Suprapubic skin (tissue), 4 donors: ENCODE measurements around the gene ATP12A. TPM values are rescaled to one million over a fixed set of nuclear protein-coding genes. Genes with fewer than 3 reads are reported as not detected.

Experiments
- DNase-seq, 2 donors: peaks; one replicate each; pipeline ENCODE4 v3.0.0-alpha.2; 2019; ENCODE audit warnings: low spot score in 2 of 2
- H3K27ac ChIP-seq: fragments of 200-600 bp; sonication (generic); one replicate; pipeline ENCODE4 v1.5.1; 2019
- H3K27me3 ChIP-seq: fragments of 200-600 bp; sonication (generic); one replicate; pipeline ENCODE4 v1.5.1; 2019
- H3K36me3 ChIP-seq: fragments of 200-600 bp; sonication (generic); one replicate; pipeline ENCODE4 v1.5.1; 2019
- H3K4me1 ChIP-seq: fragments of 200-600 bp; sonication (generic); one replicate; pipeline ENCODE4 v1.5.1; 2019
- H3K4me3 ChIP-seq: fragments of 200-600 bp; sonication (generic); one replicate; pipeline ENCODE4 v1.5.1; 2019; ENCODE audit warnings: mild to moderate bottlenecking
- H3K9me3 ChIP-seq: fragments of 200-600 bp; sonication (generic); one replicate; pipeline ENCODE4 v1.5.1; 2019
- CTCF ChIP-seq, 2 donors: fragments of 200-600 bp in 1 of 2; fragments of 450-650 bp in 1 of 2; sonication (generic) in 1 of 2; IDR thresholded peaks; one replicate each; pipeline ENCODE4 v1.5.1; 2016 to 2019; ENCODE audit warnings: antibody characterized with exemption in 2 of 2, mild to moderate bottlenecking in 1 of 2, moderate library complexity in 1 of 2
- EP300 ChIP-seq: sonication (generic); formaldehyde crosslinking; IDR thresholded peaks from one replicate; pipeline ENCODE4 v1.6.1; 2017; ENCODE audit warnings: antibody characterized with exemption
- POLR2A ChIP-seq, 2 donors: fragments of 450-650 bp; IDR thresholded peaks; one replicate each; pipeline ENCODE4 v1.6.1; 2017; ENCODE audit warnings: antibody characterized with exemption in 2 of 2, mild to moderate bottlenecking in 2 of 2, moderate library complexity in 2 of 2
- POLR2AphosphoS5 ChIP-seq, 3 donors: sonication (generic); formaldehyde crosslinking; IDR thresholded peaks; one replicate each; pipeline ENCODE4 v1.6.1; 2017; ENCODE audit warnings: antibody characterized with exemption in 3 of 3
- WGBS: methylation state at CpG from one replicate; pipeline ENCODE4 v1.1.5; 2018; 5-methylcytosine and 5-hydroxymethylcytosine counted together
- total RNA-seq, 4 donors: library from RNA; depleted of rRNA; stranded (reverse); fragments of >200 nt; gene quantifications; one replicate each; pipeline ENCODE4 v1.1.0, GENCODE V29; 2016

ATP12A gene
- total RNA-seq, 4 donors from 2014 or later: 0.24 to 21.6 (median 5.6) TPM

GRCh38 chr13:24740014-24740890 is 60.0 kb downstream of the ATP12A start:
- no peak overlapping the region for H3K27ac ChIP-seq
- H3K27me3 ChIP-seq: peaks cover 29% of the 10 kb centered on the region
- no peak for TF ChIP-seq EP300
- TF ChIP-seq POLR2A (IDR thresholded peaks at IDR 0.05): no peak
- no peak for TF ChIP-seq CTCF (IDR thresholded peaks at IDR 0.05)
- no peak for TF ChIP-seq POLR2AphosphoS5 (IDR thresholded peaks at IDR 0.05)
- no peaks in the 10 kb centered on the region for H3K36me3 ChIP-seq
- no peak for DNase-seq
- H3K9me3 ChIP-seq: no peaks in the 10 kb centered on the region
- no peaks in the 10 kb centered on the region for H3K4me1 ChIP-seq
- no peak overlapping the region for H3K4me3 ChIP-seq
- 85% methylated on average over 6 of the region's 12 CpGs for WGBS

DNA sequence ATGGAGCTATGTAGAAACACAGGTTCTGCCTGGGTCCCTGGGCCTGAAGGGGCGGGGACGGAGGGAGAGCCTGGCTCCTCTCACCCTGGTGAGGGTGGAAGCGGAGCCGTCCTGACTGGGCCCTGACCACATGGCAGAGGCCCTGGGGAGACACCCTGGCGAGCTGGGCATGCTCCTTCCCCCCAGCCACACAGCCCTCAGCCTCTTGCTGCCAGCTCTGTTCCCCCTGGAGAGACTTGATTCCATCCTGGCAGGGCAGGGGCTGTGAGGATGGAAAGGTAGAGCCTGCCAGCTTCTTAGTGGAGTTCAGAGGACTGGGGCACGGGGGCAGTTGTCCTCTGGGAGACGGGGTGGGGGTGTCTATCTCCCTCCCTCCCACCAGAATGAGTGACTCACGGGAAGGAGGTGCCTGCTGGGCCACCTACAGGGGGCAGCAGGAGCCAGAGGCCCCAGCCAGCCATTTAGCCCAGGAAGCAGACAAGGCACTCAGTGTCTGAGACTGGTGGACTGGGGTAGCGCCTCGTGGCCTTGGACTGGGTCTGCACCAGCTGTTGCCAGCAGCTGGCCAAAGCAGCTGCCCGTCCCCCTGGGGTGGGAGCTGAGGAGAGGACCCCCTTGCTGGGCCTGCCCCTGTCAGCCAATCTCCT is 60.9 kb downstream of the ATP12A start:
- no peak for DNase-seq
- TF ChIP-seq CTCF (IDR thresholded peaks at IDR 0.05) (no peak), EP300 (no peak), POLR2A (IDR thresholded peaks at IDR 0.05) (no peak), POLR2AphosphoS5 (IDR thresholded peaks at IDR 0.05) (no peak)
- H3K27ac ChIP-seq: no peak overlapping the region
- no peak overlapping the region for H3K4me3 ChIP-seq
- peaks cover 38% of the 10 kb centered on the region for H3K27me3 ChIP-seq
- 74% methylated on average over 11 of the region's 11 CpGs for WGBS
- H3K9me3 ChIP-seq: no peaks in the 10 kb centered on the region
- H3K4me1 ChIP-seq: no peaks in the 10 kb centered on the region
- H3K36me3 ChIP-seq: no peaks in the 10 kb centered on the region

DNA sequence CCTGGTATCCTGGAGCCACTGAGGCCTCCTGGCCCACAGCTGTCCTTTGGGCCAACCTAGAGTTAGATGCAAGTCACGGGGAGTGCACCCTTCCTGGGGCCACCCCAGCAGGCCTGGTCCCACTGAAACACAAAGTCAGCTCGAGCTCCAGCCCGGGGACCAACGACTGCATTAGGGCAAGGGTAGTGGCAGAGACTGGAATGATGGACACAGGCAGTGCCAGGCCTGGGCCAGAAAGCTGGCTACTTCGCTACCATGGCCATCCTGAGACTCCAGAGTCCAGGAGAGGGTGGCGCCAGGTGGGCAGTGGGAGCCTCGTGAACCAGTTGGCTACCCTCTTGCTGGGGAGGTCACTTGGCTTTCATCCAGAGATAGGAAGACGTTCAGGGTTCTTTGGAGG is 61.6 kb downstream of the ATP12A start:
- Histone ChIP-seq H3K36me3 (no peaks in the 10 kb centered on the region), H3K4me3 (no peak overlapping the region), H3K9me3 (no peaks in the 10 kb centered on the region), H3K27me3 (peaks cover 45% of the 10 kb centered on the region), H3K27ac (no peak overlapping the region), H3K4me1 (peaks cover 5% of the 10 kb centered on the region)
- 66% methylated on average over 6 of the region's 8 CpGs for whole genome bisulfite sequencing
- no peak for DNase-seq
- TF ChIP-seq EP300 (no peak), POLR2AphosphoS5 (IDR thresholded peaks at IDR 0.05) (no peak), POLR2A (IDR thresholded peaks at IDR 0.05) (no peak), CTCF (IDR thresholded peaks at IDR 0.05) (no peak)

- TF ChIP-seq CTCF (IDR thresholded peaks at IDR 0.05) (no peak), POLR2AphosphoS5 (IDR thresholded peaks at IDR 0.05) (no peak), EP300 (no peak), POLR2A (IDR thresholded peaks at IDR 0.05) (no peak)
- peaks cover 50% of the 10 kb centered on the region for H3K27me3 ChIP-seq
- no peak for DNase-seq
- H3K4me3 ChIP-seq: no peak overlapping the region
- H3K9me3 ChIP-seq: no peaks in the 10 kb centered on the region
- H3K36me3 ChIP-seq: no peaks in the 10 kb centered on the region
- WGBS: 19% methylated on average over 5 of the region's 6 CpGs
- H3K27ac ChIP-seq: no peak overlapping the region
- peaks cover 11% of the 10 kb centered on the region for H3K4me1 ChIP-seq
Observed at GRCh38 chr13:24742294-24742693, 62.1 kb downstream of the ATP12A start.

- no peaks in the 10 kb centered on the region for H3K36me3 ChIP-seq
- H3K4me3 ChIP-seq: no peak overlapping the region
- DNase-seq: no peak
- WGBS: 80% methylated on average over 4 of the region's 4 CpGs
- no peaks in the 10 kb centered on the region for H3K9me3 ChIP-seq
- H3K4me1 ChIP-seq: peaks cover 17% of the 10 kb centered on the region
- H3K27ac ChIP-seq: no peak overlapping the region
- peaks cover 56% of the 10 kb centered on the region for H3K27me3 ChIP-seq
- TF ChIP-seq POLR2AphosphoS5 (IDR thresholded peaks at IDR 0.05) (no peak), EP300 (no peak), POLR2A (IDR thresholded peaks at IDR 0.05) (no peak), CTCF (IDR thresholded peaks at IDR 0.05) (no peak)
Observed at GRCh38 chr13:24742977-24743376, 62.8 kb downstream of the ATP12A start.
